Mucosa of descending colon (tissue), 3 donors: ENCODE measurements around the gene HDAC10. TPM values are rescaled to one million over a fixed set of nuclear protein-coding genes. Genes with fewer than 3 reads are reported as not detected.
"Not testable (repeated sequence)": the region's sequence is repeated elsewhere in the genome, so short reads cannot be mapped to it uniquely, and the experiment has no call there.

Experiments
- ATAC-seq: fragments of 200-7000 bp; cut with Tn5 transposase; one replicate; pipeline ENCODE4 v1.9.1; 2020; ENCODE audit warnings: mild to moderate bottlenecking, moderate library complexity
- DNase-seq, 3 donors: peaks; one replicate each; pipeline ENCODE4 v3.0.0-alpha.2; 2020
- H3K36me3 ChIP-seq: fragments of 200-600 bp; one replicate; pipeline ENCODE4 v1.8.0; 2021; ENCODE audit warnings: low read depth, mild to moderate bottlenecking
- H3K4me1 ChIP-seq: fragments of 200-600 bp; one replicate; pipeline ENCODE4 v1.8.0; 2021; ENCODE audit warnings: low read depth, mild to moderate bottlenecking
- H3K4me3 ChIP-seq: fragments of 200-600 bp; one replicate; pipeline ENCODE4 v1.8.0; 2021; ENCODE audit warnings: mild to moderate bottlenecking
- H3K9me3 ChIP-seq: fragments of 200-600 bp; one replicate; pipeline ENCODE4 v1.8.0; 2021; ENCODE audit warnings: mild to moderate bottlenecking
- CTCF ChIP-seq: fragments of 200-600 bp; IDR thresholded peaks from one replicate; pipeline ENCODE4 v1.8.0; 2022; ENCODE audit warnings: antibody characterized with exemption, mild to moderate bottlenecking
- intact Hi-C, 2 donors: fragments of 100-400 bp; cut with DNase I in 1 of 2; cut with micrococcal nuclease in 1 of 2; formaldehyde crosslinking; loops; one replicate each; pipeline versions ENCODE4 v1.11.0 to v1.11.1; 2022; cut with DNase I, micrococcal nuclease
- total RNA-seq, 3 donors: library from RNA; stranded (reverse); fragmentation: NEBNext Ultra II Directional in 2 of 3; extraction: Animal tissue kit (Norgen Biotek cat#: 25700) in 2 of 3; gene quantifications; one replicate each; pipeline versions ENCODE4 v1.2.1 to v1.2.4, GENCODE V29; 2021 to 2023
- donor health status: DM: no; HTN: no; CAD: no; lungs with moderate emphysema.
- donor health status: DM: no; HTN: no; CAD: no.
- donor health status: DM: no; HTN: yes; CAD: no.

Gene HDAC10
- total RNA-seq, 3 donors from 2014 or later: 39.5 to 66.3 (median 47.8) TPM

- DNase-seq (peak in 1 of 3 donors; percentile 72), ATAC-seq (no peak)
- Histone ChIP-seq H3K4me1 (peaks cover 26% of the 10 kb centered on the region), H3K4me3 (no peak overlapping the region), H3K36me3 (peaks cover 4% of the 10 kb centered on the region), H3K9me3 (no peaks in the 10 kb centered on the region)
- intact Hi-C loops: no loop called here
- TF ChIP-seq CTCF: no peak
Measured at GRCh38 chr22:50274311-50274710, 23.2 kb upstream of the HDAC10 start.

- H3K36me3 ChIP-seq, ATAC-seq, intact Hi-C loops, H3K9me3 ChIP-seq, DNase-seq, H3K4me3 ChIP-seq: not testable (repeated sequence)
- H3K4me1 ChIP-seq: peaks cover 26% of the 10 kb centered on the region
Measured at GRCh38 chr22:50273781-50274180, 22.7 kb upstream of the HDAC10 start.

- ATAC-seq, DNase-seq, H3K4me3 ChIP-seq, intact Hi-C loops, H3K36me3 ChIP-seq, H3K9me3 ChIP-seq: not testable (repeated sequence)
- peaks cover 26% of the 10 kb centered on the region for H3K4me1 ChIP-seq
Measured at GRCh38 chr22:50273352-50273751, 22.3 kb upstream of the HDAC10 start.

- no peak for TF ChIP-seq CTCF
- ATAC-seq: no peak
- Histone ChIP-seq H3K4me3 (no peak overlapping the region), H3K9me3 (no peaks in the 10 kb centered on the region), H3K4me1 (peaks cover 36% of the 10 kb centered on the region), H3K36me3 (no peaks in the 10 kb centered on the region)
- no peak for DNase-seq
- intact Hi-C loops: no loop called here
Measured at GRCh38 chr22:50272044-50272802, 21.2 kb upstream of the HDAC10 start.

GRCh38 chr22:50271519-50271970 lies 20.5 kb upstream of the HDAC10 start:
- peak; percentile 66 for ATAC-seq
- H3K4me1 ChIP-seq: peaks cover 38% of the 10 kb centered on the region

GRCh38 chr22:50270666-50271394 lies 19.8 kb upstream of the HDAC10 start:
- peaks cover 38% of the 10 kb centered on the region for H3K4me1 ChIP-seq

More at GRCh38 chr22:50271519-50271970, 20.5 kb upstream of the HDAC10 start:
- DNase-seq: peak; percentile 74 to 85 (median 78)
- H3K4me3 ChIP-seq: no peak overlapping the region
- no peaks in the 10 kb centered on the region for H3K9me3 ChIP-seq
- intact Hi-C loops: no loop called here
- no peaks in the 10 kb centered on the region for H3K36me3 ChIP-seq
- TF ChIP-seq CTCF: no peak

More at GRCh38 chr22:50270666-50271394, 19.8 kb upstream of the HDAC10 start:
- ATAC-seq (peak; percentile 49), DNase-seq (peak; percentile 73 to 83 (median 77))
- no peak for TF ChIP-seq CTCF
- Histone ChIP-seq H3K36me3 (no peaks in the 10 kb centered on the region), H3K9me3 (no peaks in the 10 kb centered on the region), H3K4me3 (no peak overlapping the region)
- intact Hi-C loops: no loop called here
